Activated CD4-positive, alpha-beta T cell treated with anti-CD3 and anti-CD28 coated beads for 36 hours (primary cell): ENCODE data around the gene C2orf66. TPM values are rescaled to one million over a fixed set of nuclear protein-coding genes. Genes with fewer than 3 reads are reported as not detected.

Source experiments
- ATAC-seq: fragments of 200-7000 bp; cut with Tn5 transposase; one replicate; pipeline ENCODE4 v1.10.0; 2021; ENCODE audit warnings: mild to moderate bottlenecking, moderate library complexity
- CTCF ChIA-PET: fragments of 350-600 bp; sonication (Branson Sonifier 250); formaldehyde crosslinking; loops from one replicate; lab custom pipeline; 2021; ENCODE audit warnings: antibody characterized with exemption; lab: Charles Lee
- POLR2A ChIA-PET: fragments of 350-600 bp; sonication (Branson Sonifier 250); formaldehyde crosslinking; loops from one replicate; lab custom pipeline; 2021; ENCODE audit warnings: antibody characterized with exemption, inconsistent platforms; lab: Charles Lee
- DNase-seq: peaks from one replicate; pipeline ENCODE4 v3.0.0-alpha.2; 2020
- H3K27ac Mint-ChIP-seq: one replicate; pipeline ENCODE4 v1.8.0; 2021; ENCODE audit warnings: mixed read lengths
- H3K27me3 Mint-ChIP-seq: one replicate; pipeline ENCODE4 v1.8.0; 2021; ENCODE audit warnings: mixed read lengths
- H3K36me3 Mint-ChIP-seq: one replicate; pipeline ENCODE4 v1.8.0; 2021; ENCODE audit warnings: low read depth, mixed read lengths
- H3K4me1 Mint-ChIP-seq: one replicate; pipeline ENCODE4 v1.8.0; 2021; ENCODE audit warnings: mixed read lengths
- H3K4me3 Mint-ChIP-seq: one replicate; pipeline ENCODE4 v1.8.0; 2021; ENCODE audit warnings: mild to moderate bottlenecking, moderate library complexity, mixed read lengths
- H3K9me3 Mint-ChIP-seq: one replicate; pipeline ENCODE4 v1.8.0; 2021; ENCODE audit warnings: low read depth, mixed read lengths
- intact Hi-C, 2 experiments: fragments of 100-400 bp; cut with DNase I in 1 of 2; cut with micrococcal nuclease in 1 of 2; formaldehyde crosslinking; loops; one replicate each; pipeline versions ENCODE4 v1.14.2 to v1.15.1; 2022 to 2024; cut with DNase I, micrococcal nuclease
- total RNA-seq, 2 experiments: library from RNA; stranded (reverse); gene quantifications; one replicate each; pipeline ENCODE4 v1.2.3, GENCODE V29; 2021

Gene C2orf66
- total RNA-seq, 2 experiments from 2014 or later, result 0.09 to 0.25 TPM

DNA sequence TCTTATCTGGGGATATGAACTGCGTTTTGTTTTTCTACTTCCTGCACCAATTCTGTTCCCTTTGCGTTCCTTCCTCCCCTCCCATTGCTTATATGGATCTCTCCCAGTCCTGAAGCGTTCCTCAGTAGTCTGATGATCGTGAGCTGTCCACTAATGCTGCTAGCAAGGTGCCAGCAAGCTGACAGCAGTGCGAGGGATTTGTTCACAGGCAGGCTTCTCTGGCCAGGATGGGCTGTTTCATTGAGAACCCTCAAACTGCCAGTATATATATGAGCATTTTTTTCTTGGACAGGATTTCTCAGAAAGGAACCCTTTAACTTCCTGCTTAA, 49.8 kb downstream of the C2orf66 start:
- CTCF ChIA-PET, result interaction anchor here (0.6 to 2.1 kb wide), 4 partner anchors 8 to 940 kb away, joined by 3 to 6 read pairs (median 4); no protein-coding TSS in a partner anchor
- POLR2A ChIA-PET, result no interaction called here
- Mint-ChIP-seq H3K27ac (no peak overlapping the region), H3K9me3 (peaks cover 22% of the 10 kb centered on the region), H3K4me3 (no peak overlapping the region), H3K4me1 (no peaks in the 10 kb centered on the region), H3K36me3 (peaks cover 34% of the 10 kb centered on the region), H3K27me3 (no peaks in the 10 kb centered on the region)
- DNase-seq, result no peak
- intact Hi-C loops, result no loop called here
- ATAC-seq, result no peak

DNA sequence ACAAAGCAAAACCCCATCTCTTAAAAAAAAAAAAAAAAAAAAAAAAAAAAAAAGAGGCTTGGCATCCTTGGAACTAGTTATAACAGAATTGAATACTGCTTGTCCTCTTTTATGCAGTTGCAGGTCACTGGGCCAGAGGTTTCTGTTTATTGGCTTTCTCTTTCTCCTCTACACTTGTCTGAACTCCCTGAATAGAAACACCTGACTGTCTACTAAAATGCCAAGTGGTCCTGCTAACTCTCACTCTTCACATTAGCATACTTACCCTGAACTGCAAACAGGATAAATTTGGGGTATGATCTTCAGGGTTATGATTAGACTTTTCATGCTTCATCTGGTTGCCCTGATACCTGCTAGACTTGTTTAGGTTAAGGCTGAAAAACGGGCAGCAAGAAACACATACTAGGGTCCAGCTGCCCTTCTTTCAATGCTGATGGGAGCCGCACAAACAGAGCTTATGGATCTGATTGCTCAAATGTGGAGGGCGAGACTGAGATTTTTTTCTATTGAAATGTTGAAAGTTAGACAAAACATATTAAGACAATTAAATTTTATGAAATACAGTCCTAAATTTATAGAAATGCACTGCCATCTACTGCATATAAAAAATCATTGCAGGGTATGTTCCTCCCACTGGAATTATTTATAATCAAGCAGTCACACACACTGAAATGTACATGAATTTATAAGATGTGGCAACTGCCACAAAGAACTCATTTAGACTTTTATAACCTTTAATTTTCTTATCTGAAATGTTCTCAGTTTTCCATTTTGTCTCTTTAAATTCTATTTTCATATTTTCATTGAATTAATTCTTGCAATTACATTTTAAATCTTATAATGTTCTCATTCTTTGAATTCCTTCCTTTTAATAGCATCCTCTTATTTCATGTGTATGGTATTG, 50.4 kb downstream of the C2orf66 start:
- intact Hi-C loops, result no loop called here
- no peak overlapping the region for H3K4me3 Mint-ChIP-seq
- ATAC-seq, result no peak
- no peak overlapping the region for H3K27ac Mint-ChIP-seq
- ChIA-PET POLR2A (no interaction called here), CTCF (interaction anchor here (1.2 to 2.1 kb wide), 2 partner anchors 8 to 40 kb away, joined by 4 to 6 read pairs; no protein-coding TSS in a partner anchor)
- peaks cover 27% of the 10 kb centered on the region for H3K9me3 Mint-ChIP-seq
- DNase-seq, result no peak
- H3K4me1 Mint-ChIP-seq, result no peaks in the 10 kb centered on the region
- peaks cover 29% of the 10 kb centered on the region for H3K36me3 Mint-ChIP-seq
- no peaks in the 10 kb centered on the region for H3K27me3 Mint-ChIP-seq

Other genes with a start within 250 kb of the C2orf66 start
- gene HECW2, start 215.8 kb downstream of the C2orf66 start, total RNA-seq, result 1 to 10 TPM; 1.3 to 1.6 TPM
- 10 to 100 TPM; 11.8 to 14.6 TPM for gene CCDC150, start 169.6 kb downstream of the C2orf66 start, total RNA-seq
- gene GTF3C3, start 9.7 kb downstream of the C2orf66 start, total RNA-seq, result 10 to 100 TPM; 55.4 to 83.5 TPM
- gene PGAP1, start 117.4 kb upstream of the C2orf66 start, total RNA-seq, result 10 to 100 TPM; 22.2 to 25.1 TPM